ENCODE results near the gene AIPL1. TPM values are rescaled to one million over a fixed set of nuclear protein-coding genes. Genes with fewer than 3 reads are reported as not detected.

AIPL1 gene
- total RNA-seq, 2 experiments from 2014 or later = not detected

- Mint-ChIP-seq H3K4me3 (no peak overlapping the region), H3K27me3 (peaks cover 16% of the 10 kb centered on the region), H3K9me3 (ENCODE audit: low read depth) (peaks cover 9% of the 10 kb centered on the region), H3K27ac (no peak overlapping the region), H3K4me1 (peaks cover 19% of the 10 kb centered on the region), H3K36me3 (ENCODE audit: low read depth) (peaks cover 3% of the 10 kb centered on the region)
- intact Hi-C loops (cut with DNase I, micrococcal nuclease) = no loop called here
- ATAC-seq (no peak), DNase-seq (no peak)
- CTCF ChIA-PET = interaction anchor here (0.5 kb wide), 1 partner anchor 1185 kb away, joined by 3 read pairs; no protein-coding TSS in a partner anchor
- POLR2A ChIA-PET = no interaction called here
These were observed 57.0 kb downstream of the AIPL1 start for GRCh38 chr17:6377906-6378305.

GRCh38 chr17:6376931-6377361, 58.0 kb downstream of the AIPL1 start:
- ChIA-PET POLR2A (no interaction called here), CTCF (interaction anchor here (0.6 kb wide), 1 partner anchor 25 kb away, joined by 3 read pairs; no protein-coding TSS in a partner anchor)
- Mint-ChIP-seq H3K9me3 (ENCODE audit: low read depth) (peaks cover 9% of the 10 kb centered on the region), H3K4me1 (peaks cover 24% of the 10 kb centered on the region), H3K27me3 (peaks cover 24% of the 10 kb centered on the region), H3K27ac (peak overlapping the region; percentile 20), H3K4me3 (no peak overlapping the region), H3K36me3 (ENCODE audit: low read depth) (peaks cover 5% of the 10 kb centered on the region)
- no peak for DNase-seq
- intact Hi-C loops (cut with DNase I, micrococcal nuclease) = no loop called here
- no peak for ATAC-seq

- peak; percentile 89 for ATAC-seq
- intact Hi-C loops (cut with DNase I, micrococcal nuclease) = loop anchor here (2.0 to 5.0 kb wide), 6 partner anchors 52 to 790 kb away; partner anchors contain the start of genes NLRP1 (in 1 of the 2) and PIMREG (in 1 of the 2)
- POLR2A ChIA-PET = no interaction called here
- H3K27me3 Mint-ChIP-seq = peaks cover 31% of the 10 kb centered on the region
- CTCF ChIA-PET = no interaction called here
- H3K9me3 Mint-ChIP-seq (ENCODE audit: low read depth) = peaks cover 9% of the 10 kb centered on the region
- peaks cover 24% of the 10 kb centered on the region for H3K4me1 Mint-ChIP-seq
- peaks cover 5% of the 10 kb centered on the region for H3K36me3 Mint-ChIP-seq (ENCODE audit: low read depth)
- H3K27ac Mint-ChIP-seq = peak overlapping the region; percentile 76
- peak; percentile 89 for DNase-seq
- peak overlapping the region; percentile 32 for H3K4me3 Mint-ChIP-seq
These were observed 60.1 kb downstream of the AIPL1 start for GRCh38 chr17:6374761-6375312.

- peaks cover 31% of the 10 kb centered on the region for H3K27me3 Mint-ChIP-seq
- DNase-seq (peak; percentile 24), ATAC-seq (peak; percentile 59)
- ChIA-PET POLR2A (no interaction called here), CTCF (no interaction called here)
- H3K4me1 Mint-ChIP-seq = peaks cover 24% of the 10 kb centered on the region
- H3K9me3 Mint-ChIP-seq (ENCODE audit: low read depth) = peaks cover 9% of the 10 kb centered on the region
- peaks cover 5% of the 10 kb centered on the region for H3K36me3 Mint-ChIP-seq (ENCODE audit: low read depth)
- peak overlapping the region; percentile 76 for H3K27ac Mint-ChIP-seq
- intact Hi-C loops (cut with DNase I, micrococcal nuclease) = loop anchor here (2.0 to 5.0 kb wide), 6 partner anchors 53 to 789 kb away; partner anchors contain the start of genes NLRP1 (in 1 of the 2) and PIMREG (in 1 of the 2)
- H3K4me3 Mint-ChIP-seq = peak overlapping the region; percentile 32
These were observed 60.6 kb downstream of the AIPL1 start for GRCh38 chr17:6374271-6374691.

Other genes with a start within 250 kb of the AIPL1 start
- gene PIMREG, start 9.3 kb upstream of the AIPL1 start, total RNA-seq = 10 to 100 TPM in 1 of 2 experiments, 1 to 10 TPM in 1; 8.4 to 10.0 TPM
- under 1 TPM; 0.69 to 0.72 TPM for gene PITPNM3, start 121.4 kb upstream of the AIPL1 start, total RNA-seq
- 10 to 100 TPM; 17.1 to 24.9 TPM for gene KIAA0753, start 205.6 kb upstream of the AIPL1 start, total RNA-seq
- 100 to 1,000 TPM in 1 of 2 experiments, 10 to 100 TPM in 1; 52.4 to 122 TPM for gene TXNDC17, start 205.9 kb upstream of the AIPL1 start, total RNA-seq
- 10 to 100 TPM; 17.7 to 24.5 TPM for gene MED31, start 216.5 kb upstream of the AIPL1 start, total RNA-seq
- gene C17orf100, start 216.6 kb upstream of the AIPL1 start, total RNA-seq = 1 to 10 TPM; 1.6 to 2.0 TPM